ENCODE results near the gene RAB40B.

The RAB40B gene

GRCh38 chr17:82631544-82631943 lies 67.0 kb downstream of the RAB40B start:
- no peak for DNase-seq (ENCODE audit: low read depth, low spot score)
- no peak for TF ChIP-seq CTCF (IDR thresholded peaks at IDR 0.05; ENCODE audit: low read depth, low read length)
- in situ Hi-C loops (cut with HindIII; ENCODE audit: low sequenced_read_pairs): no loop called here
- H3K4me3 ChIP-seq (ENCODE audit: low read depth, low read length): no peak overlapping the region

GRCh38 chr17:82630212-82630611 lies 68.3 kb downstream of the RAB40B start:
- in situ Hi-C loops (cut with HindIII; ENCODE audit: low sequenced_read_pairs): no loop called here
- no peak for DNase-seq (ENCODE audit: low read depth, low spot score)
- no peak overlapping the region for H3K4me3 ChIP-seq (ENCODE audit: low read depth, low read length)
- no peak for TF ChIP-seq CTCF (IDR thresholded peaks at IDR 0.05; ENCODE audit: low read depth, low read length)

- in situ Hi-C loops (cut with HindIII; ENCODE audit: low sequenced_read_pairs): no loop called here
- no peak for DNase-seq (ENCODE audit: low read depth, low spot score)
- TF ChIP-seq CTCF (IDR thresholded peaks at IDR 0.05; ENCODE audit: low read depth, low read length): no peak
- H3K4me3 ChIP-seq (ENCODE audit: low read depth, low read length): no peak overlapping the region
These were observed 68.8 kb downstream of the RAB40B start for GRCh38 chr17:82629748-82630147.

GRCh38 chr17:82627405-82627804 lies 71.1 kb downstream of the RAB40B start:
- in situ Hi-C loops (cut with HindIII; ENCODE audit: low sequenced_read_pairs): no loop called here
- TF ChIP-seq CTCF (IDR thresholded peaks at IDR 0.05; ENCODE audit: low read depth, low read length): no peak
- no peak for DNase-seq (ENCODE audit: low read depth, low spot score)
- H3K4me3 ChIP-seq (ENCODE audit: low read depth, low read length): no peak overlapping the region

- H3K4me3 ChIP-seq (ENCODE audit: low read depth, low read length): no peak overlapping the region
- no peak for DNase-seq (ENCODE audit: low read depth, low spot score)
- in situ Hi-C loops (cut with HindIII; ENCODE audit: low sequenced_read_pairs): no loop called here
- TF ChIP-seq CTCF (IDR thresholded peaks at IDR 0.05; ENCODE audit: low read depth, low read length): no peak
These were observed 74.8 kb downstream of the RAB40B start for GRCh38 chr17:82623707-82624106.

- in situ Hi-C loops (cut with HindIII; ENCODE audit: low sequenced_read_pairs): no loop called here
- no peak for TF ChIP-seq CTCF (IDR thresholded peaks at IDR 0.05; ENCODE audit: low read depth, low read length)
- no peak for DNase-seq (ENCODE audit: low read depth, low spot score)
- H3K4me3 ChIP-seq (ENCODE audit: low read depth, low read length): no peak overlapping the region
These were observed 78.9 kb downstream of the RAB40B start for GRCh38 chr17:82619641-82620040.

GRCh38 chr17:82619211-82619610 lies 79.3 kb downstream of the RAB40B start:
- H3K4me3 ChIP-seq (ENCODE audit: low read depth, low read length): no peak overlapping the region
- in situ Hi-C loops (cut with HindIII; ENCODE audit: low sequenced_read_pairs): no loop called here

More at GRCh38 chr17:82619211-82619610, 79.3 kb downstream of the RAB40B start:
- DNase-seq (ENCODE audit: low read depth, low spot score): no peak
- TF ChIP-seq CTCF (IDR thresholded peaks at IDR 0.05; ENCODE audit: low read depth, low read length): no peak

All from astrocyte of the spinal cord (primary cell).